AG04449 (cell line): ENCODE measurements around the gene DNAH14.
"Not testable (repeated sequence)": the region's sequence is repeated elsewhere in the genome, so short reads cannot be mapped to it uniquely, and the experiment has no call there.

Source experiments
- CTCF ChIA-PET: fragments of 350-600 bp; formaldehyde crosslinking; extraction: SDS; loops from one replicate; lab custom pipeline; 2021; ENCODE audit warnings: antibody characterized with exemption; lab: Yijun Ruan, JAX
- POLR2A ChIA-PET: fragments of 400-600, 350-600 bp; formaldehyde crosslinking; extraction: SDS; loops from one replicate; lab custom pipeline; 2020; ENCODE audit warnings: antibody characterized with exemption, inconsistent platforms; lab: Yijun Ruan, JAX
- DNase-seq: peaks from one replicate; pipeline ENCODE4 v3.0.0-alpha.2; 2010; ENCODE audit warnings: low read depth, low spot score
- H3K4me3 ChIP-seq: 2 replicates; pipeline ENCODE4 v1.5.1; 2011; ENCODE audit warnings: low read depth, mild to moderate bottlenecking, control low read depth, low read length
- CTCF ChIP-seq: IDR thresholded peaks from one replicate; pipeline ENCODE4 v1.5.1; 2011; ENCODE audit warnings: mild to moderate bottlenecking, moderate library complexity, low read length, control low read depth, inconsistent platforms; ENCODE audit not compliant: insufficient read depth; ENCODE audit errors: missing control alignments

Gene DNAH14

GRCh38 chr1:225332686-225333085 lies 403.2 kb downstream of the DNAH14 start:
- no peak for TF ChIP-seq CTCF

GRCh38 chr1:225335098-225335778 lies 405.8 kb downstream of the DNAH14 start:
- DNase-seq, POLR2A ChIA-PET, H3K4me3 ChIP-seq, CTCF ChIA-PET: not testable (repeated sequence)

More at GRCh38 chr1:225332686-225333085, 403.2 kb downstream of the DNAH14 start:
- ChIA-PET POLR2A (no interaction called here), CTCF (interaction anchor here (4.0 kb wide), 1 partner anchor 13 kb away, joined by 21 read pairs; no protein-coding TSS in a partner anchor)
- no peak overlapping the region for H3K4me3 ChIP-seq
- no peak for DNase-seq

GRCh38 chr1:225338545-225338944 lies 409.1 kb downstream of the DNAH14 start:
- CTCF ChIA-PET, result interaction anchor here (1.5 to 4.8 kb wide), 2 partner anchors 11 to 19 kb away, joined by 3 to 17 read pairs; no protein-coding TSS in a partner anchor
- POLR2A ChIA-PET, result no interaction called here
- no peak for TF ChIP-seq CTCF
- DNase-seq, result no peak
- H3K4me3 ChIP-seq, result no peak overlapping the region

GRCh38 chr1:225341642-225342041 lies 412.2 kb downstream of the DNAH14 start:
- ChIA-PET CTCF (interaction anchor here (1.1 kb wide), 1 partner anchor 32 kb away, joined by 3 read pairs; no protein-coding TSS in a partner anchor), POLR2A (no interaction called here)
- DNase-seq, result no peak
- H3K4me3 ChIP-seq, result no peak overlapping the region
- TF ChIP-seq CTCF, result no peak

- ChIA-PET CTCF (no interaction called here), POLR2A (no interaction called here)
- TF ChIP-seq CTCF, result no peak
- no peak for DNase-seq
- H3K4me3 ChIP-seq, result no peak overlapping the region
These were observed 413.2 kb downstream of the DNAH14 start for GRCh38 chr1:225342695-225343094.

GRCh38 chr1:225343618-225344017 lies 414.1 kb downstream of the DNAH14 start:
- CTCF ChIA-PET, result no interaction called here
- POLR2A ChIA-PET, result no interaction called here
- no peak overlapping the region for H3K4me3 ChIP-seq
- TF ChIP-seq CTCF, result no peak
- no peak for DNase-seq
